Tibial nerve (tissue), 3 donors: ENCODE measurements around the gene KLHL14.

Source experiments
- POLR2A ChIP-seq, 2 donors: fragments of 450-650 bp; IDR thresholded peaks; one replicate each; pipeline ENCODE4 v1.6.1; 2017; ENCODE audit warnings: antibody characterized with exemption in 2 of 2, mild to moderate bottlenecking in 2 of 2, moderate library complexity in 2 of 2
- TF ChIP-seq, protein P1 (sequence below), 5 experiments: fragments of 200-600 bp in 3 of 5; fragments of 450-650 bp in 2 of 5; sonication (generic) in 3 of 5; IDR thresholded peaks; one replicate each; pipeline ENCODE4 v1.5.1; 2016 to 2019; ENCODE audit warnings: antibody characterized with exemption in 5 of 5, mild to moderate bottlenecking in 3 of 5, moderate library complexity in 2 of 5

GRCh38 chr18:32804134-32804888 lies 31.5 kb upstream of the KLHL14 start:
- TF ChIP-seq, protein P1, sequence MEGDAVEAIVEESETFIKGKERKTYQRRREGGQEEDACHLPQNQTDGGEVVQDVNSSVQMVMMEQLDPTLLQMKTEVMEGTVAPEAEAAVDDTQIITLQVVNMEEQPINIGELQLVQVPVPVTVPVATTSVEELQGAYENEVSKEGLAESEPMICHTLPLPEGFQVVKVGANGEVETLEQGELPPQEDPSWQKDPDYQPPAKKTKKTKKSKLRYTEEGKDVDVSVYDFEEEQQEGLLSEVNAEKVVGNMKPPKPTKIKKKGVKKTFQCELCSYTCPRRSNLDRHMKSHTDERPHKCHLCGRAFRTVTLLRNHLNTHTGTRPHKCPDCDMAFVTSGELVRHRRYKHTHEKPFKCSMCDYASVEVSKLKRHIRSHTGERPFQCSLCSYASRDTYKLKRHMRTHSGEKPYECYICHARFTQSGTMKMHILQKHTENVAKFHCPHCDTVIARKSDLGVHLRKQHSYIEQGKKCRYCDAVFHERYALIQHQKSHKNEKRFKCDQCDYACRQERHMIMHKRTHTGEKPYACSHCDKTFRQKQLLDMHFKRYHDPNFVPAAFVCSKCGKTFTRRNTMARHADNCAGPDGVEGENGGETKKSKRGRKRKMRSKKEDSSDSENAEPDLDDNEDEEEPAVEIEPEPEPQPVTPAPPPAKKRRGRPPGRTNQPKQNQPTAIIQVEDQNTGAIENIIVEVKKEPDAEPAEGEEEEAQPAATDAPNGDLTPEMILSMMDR (IDR thresholded peaks at IDR 0.05) = no peak
- no peak for TF ChIP-seq POLR2A (IDR thresholded peaks at IDR 0.05)
